OCI-LY1 (cell line): ENCODE data around the gene CELF2.

Source experiments
- EZH2 ChIP-seq: fragments of 200-600 bp; sonication (generic), shearing (Covaris generic); IDR thresholded peaks from 2 replicates; pipeline ENCODE4 v1.8.0; 2017; ENCODE audit warnings: borderline replicate concordance, mixed run types, mild to moderate bottlenecking, antibody characterized with exemption, low read length, moderate library complexity, mixed read lengths
- TF ChIP-seq, protein P1 (sequence below): fragments of 200-600 bp; sonication (generic), shearing (Covaris generic); IDR thresholded peaks from 2 replicates; pipeline ENCODE4 v1.5.1; 2017; ENCODE audit warnings: mild to moderate bottlenecking, antibody characterized with exemption, low read length, moderate library complexity, mixed read lengths

DNA sequence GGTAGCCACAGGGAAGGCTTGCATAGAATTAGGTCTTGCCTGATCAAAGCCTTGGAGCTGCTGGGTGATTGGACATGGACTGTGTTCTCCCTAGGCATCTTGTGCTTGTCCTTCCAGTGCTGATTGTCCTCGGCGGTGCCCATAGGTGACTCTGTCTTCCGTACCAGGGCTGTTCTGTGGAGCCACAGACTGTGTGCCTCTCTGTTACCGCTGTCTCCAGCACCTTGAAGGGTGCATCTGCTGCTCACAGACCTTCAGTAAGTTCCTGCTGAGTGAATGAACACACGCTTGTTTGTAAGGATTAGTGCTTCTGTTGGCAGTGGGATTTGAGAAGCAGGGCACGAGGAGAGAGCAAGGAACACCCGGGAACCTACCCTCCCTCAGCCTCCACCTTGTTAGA lies 116.7 kb downstream of the CELF2 start:
- TF ChIP-seq, protein P1, sequence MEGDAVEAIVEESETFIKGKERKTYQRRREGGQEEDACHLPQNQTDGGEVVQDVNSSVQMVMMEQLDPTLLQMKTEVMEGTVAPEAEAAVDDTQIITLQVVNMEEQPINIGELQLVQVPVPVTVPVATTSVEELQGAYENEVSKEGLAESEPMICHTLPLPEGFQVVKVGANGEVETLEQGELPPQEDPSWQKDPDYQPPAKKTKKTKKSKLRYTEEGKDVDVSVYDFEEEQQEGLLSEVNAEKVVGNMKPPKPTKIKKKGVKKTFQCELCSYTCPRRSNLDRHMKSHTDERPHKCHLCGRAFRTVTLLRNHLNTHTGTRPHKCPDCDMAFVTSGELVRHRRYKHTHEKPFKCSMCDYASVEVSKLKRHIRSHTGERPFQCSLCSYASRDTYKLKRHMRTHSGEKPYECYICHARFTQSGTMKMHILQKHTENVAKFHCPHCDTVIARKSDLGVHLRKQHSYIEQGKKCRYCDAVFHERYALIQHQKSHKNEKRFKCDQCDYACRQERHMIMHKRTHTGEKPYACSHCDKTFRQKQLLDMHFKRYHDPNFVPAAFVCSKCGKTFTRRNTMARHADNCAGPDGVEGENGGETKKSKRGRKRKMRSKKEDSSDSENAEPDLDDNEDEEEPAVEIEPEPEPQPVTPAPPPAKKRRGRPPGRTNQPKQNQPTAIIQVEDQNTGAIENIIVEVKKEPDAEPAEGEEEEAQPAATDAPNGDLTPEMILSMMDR, result no peak
- no peak for TF ChIP-seq EZH2
